Panc1 (cell line): Measurements from ENCODE around the gene RNF208. TPM values are rescaled to one million over a fixed set of nuclear protein-coding genes. Genes with fewer than 3 reads are reported as not detected.

Experiments used
- ATAC-seq: fragments of 200-7000 bp; cut with Tn5 transposase; 2 replicates; pipeline ENCODE4 v1.9.1; 2020; ENCODE audit warnings: mild to moderate bottlenecking, moderate library complexity
- BruUV-seq: library from RNA; stranded (reverse); fragments of 400-500 nt; replicated peaks from 2 replicates; lab custom pipeline; 2021; lab: Mats Ljungman, UMichigan
- CTCF ChIA-PET: fragments of 300-600 bp; sonication (Branson Sonifier 250); formaldehyde crosslinking; loops from one replicate; lab custom pipeline; 2022; ENCODE audit warnings: antibody characterized with exemption; lab: Charles Lee
- POLR2A ChIA-PET: fragments of 300-600 bp; sonication (Branson Sonifier 250); formaldehyde crosslinking; loops from one replicate; lab custom pipeline; 2022; ENCODE audit warnings: antibody characterized with exemption; lab: Charles Lee
- DNase-seq: peaks from one replicate; pipeline ENCODE4 v3.0.0-alpha.2; 2010; ENCODE audit warnings: low read depth, low spot score
- H3K27ac ChIP-seq: 2 replicates; pipeline ENCODE4 v1.5.1; 2011; ENCODE audit warnings: mild to moderate bottlenecking, low read length, inconsistent platforms
- H3K27me3 ChIP-seq: fragments of 200-500 bp; sonication (Bioruptor generic); 2 replicates; pipeline ENCODE4 v1.6.0; 2014; ENCODE audit warnings: low read length, inconsistent platforms; ENCODE audit not compliant: control insufficient read depth, insufficient read depth
- H3K36me3 ChIP-seq: fragments of 200-500 bp; sonication (Bioruptor generic); 2 replicates; pipeline ENCODE4 v1.5.1; 2014; ENCODE audit warnings: inconsistent platforms, mild to moderate bottlenecking, low read length, moderate library complexity; ENCODE audit not compliant: control insufficient read depth, insufficient read depth
- H3K4me1 ChIP-seq: 2 replicates; pipeline ENCODE4 v1.5.1; 2011; ENCODE audit warnings: inconsistent platforms, mild to moderate bottlenecking, low read length, moderate library complexity; ENCODE audit not compliant: control insufficient read depth, insufficient read depth
- H3K4me3 ChIP-seq, 2 experiments: 2 replicates each; pipeline ENCODE4 v1.5.1; 2011 to 2012; ENCODE audit warnings: low read depth in 2 of 2, low read length in 2 of 2, mild to moderate bottlenecking in 2 of 2, inconsistent platforms in 1 of 2, moderate library complexity in 1 of 2
- H3K9me3 ChIP-seq: fragments of 200-500 bp; sonication (Bioruptor generic); 2 replicates; pipeline ENCODE4 v1.5.1; 2014; ENCODE audit warnings: low read depth, mild to moderate bottlenecking, inconsistent platforms, low read length, moderate library complexity; ENCODE audit not compliant: control insufficient read depth, insufficient read depth
- CTCF ChIP-seq: fragments of 450-650 bp; IDR thresholded peaks from 2 replicates; pipeline ENCODE4 v1.5.1; 2017; ENCODE audit warnings: mild to moderate bottlenecking
- POLR2AphosphoS5 ChIP-seq: IDR thresholded peaks from 2 replicates; pipeline ENCODE4 v1.6.1; 2012; ENCODE audit warnings: mild to moderate bottlenecking, low read depth, low read length, moderate library complexity
- REST ChIP-seq, 2 experiments: IDR thresholded peaks; 2 replicates each; pipeline ENCODE4 v1.6.1; 2011 to 2012; ENCODE audit warnings: low read depth in 2 of 2, control low read depth in 1 of 2, low read length in 1 of 2, mild to moderate bottlenecking in 1 of 2, moderate library complexity in 1 of 2; ENCODE audit not compliant: insufficient read depth in 1 of 2
- SIN3A ChIP-seq: IDR thresholded peaks from 2 replicates; pipeline ENCODE4 v1.6.1; 2012; ENCODE audit warnings: low read depth, mild to moderate bottlenecking, low read length, moderate library complexity, borderline replicate concordance; ENCODE audit not compliant: insufficient read depth
- TCF7L2 ChIP-seq: IDR thresholded peaks from 2 replicates; pipeline ENCODE4 v1.6.1; 2011; ENCODE audit warnings: mild to moderate bottlenecking, low read depth, low read length, inconsistent platforms
- in situ Hi-C: cut with HindIII; loops from 2 replicates; pipeline ENCODE4 v1.10.0; 2016; ENCODE audit warnings: low sequenced_read_pairs, low pct_unique_long_range_greater_than_20kb
- intact Hi-C: fragments of 100-400 bp; cut with micrococcal nuclease; formaldehyde crosslinking; loops from one replicate; pipeline ENCODE4 v1.10.0; 2022; ENCODE audit not compliant: unreplicated experiment
- total RNA-seq: library from RNA; stranded (reverse); gene quantifications from one replicate; pipeline ENCODE4 v1.2.1, GENCODE V29; 2021; ENCODE audit not compliant: unreplicated experiment

Gene RNF208
- total RNA-seq, 1 experiment from 2014 or later: 11.5 TPM

GRCh38 chr9:137184881-137185660 is 37.0 kb downstream of the RNF208 start:
- peaks cover 16% of the 10 kb centered on the region for H3K4me1 ChIP-seq
- POLR2A ChIA-PET: no interaction called here
- CTCF ChIA-PET: no interaction called here
- in situ Hi-C loops: no loop called here
- no peak overlapping the region for H3K4me3 ChIP-seq
- DNase-seq (no peak), ATAC-seq (no peak)
- H3K9me3 ChIP-seq: no peaks in the 10 kb centered on the region
- no TSS peak for BruUV-seq
- H3K27me3 ChIP-seq: no peaks in the 10 kb centered on the region
- H3K27ac ChIP-seq: no peak overlapping the region
- H3K36me3 ChIP-seq: no peaks in the 10 kb centered on the region; the same call in 1 of the 2 replicates
- TF ChIP-seq TCF7L2: no peak
- no peak for TF ChIP-seq POLR2AphosphoS5
- intact Hi-C loops: no loop called here

- no TSS peak for BruUV-seq
- H3K4me1 ChIP-seq: peaks cover 11% of the 10 kb centered on the region
- H3K4me3 ChIP-seq: no peak overlapping the region
- intact Hi-C loops: no loop called here
- no peak overlapping the region for H3K27ac ChIP-seq
- no peak for ATAC-seq
- ChIA-PET POLR2A (no interaction called here), CTCF (no interaction called here)
- no peaks in the 10 kb centered on the region for H3K9me3 ChIP-seq
- H3K36me3 ChIP-seq: no peaks in the 10 kb centered on the region; the same call in 1 of the 2 replicates
- TF ChIP-seq SIN3A (no peak), CTCF (no peak), POLR2AphosphoS5 (no peak), REST (IDR thresholded peaks at IDR 0.05; ENCODE audit: insufficient read depth in 1 of 2, low read depth in 2 of 2, low read length in 1 of 2) (no peak), TCF7L2 (no peak)
- in situ Hi-C loops: no loop called here
- no peak for DNase-seq
- H3K27me3 ChIP-seq: no peaks in the 10 kb centered on the region
Measured at GRCh38 chr9:137183980-137184595, 38.0 kb downstream of the RNF208 start.

GRCh38 chr9:137182836-137183235 is 39.2 kb downstream of the RNF208 start:
- in situ Hi-C loops (no loop called here), intact Hi-C loops (no loop called here)
- no TSS peak for BruUV-seq
- ChIA-PET CTCF (no interaction called here), POLR2A (no interaction called here)
- no peak for DNase-seq
- Histone ChIP-seq H3K27me3 (no peaks in the 10 kb centered on the region), H3K9me3 (no peaks in the 10 kb centered on the region), H3K27ac (no peak overlapping the region), H3K36me3 (no peaks in the 10 kb centered on the region; the same call in 1 of the 2 replicates), H3K4me3 (no peak overlapping the region), H3K4me1 (peaks cover 11% of the 10 kb centered on the region)
- no peak for ATAC-seq
- no peak for TF ChIP-seq REST (IDR thresholded peaks at IDR 0.05; ENCODE audit: insufficient read depth in 1 of 2, low read depth in 2 of 2, low read length in 1 of 2)
- no peak for TF ChIP-seq POLR2AphosphoS5
- TF ChIP-seq SIN3A: no peak
